ENCODE results near the gene LRRK2. TPM values are rescaled to one million over a fixed set of nuclear protein-coding genes. Genes with fewer than 3 reads are reported as not detected.

LRRK2 gene
- total and polyA plus RNA-seq, 2 experiments from 2014 or later: 6.4 to 9.3 TPM

DNA sequence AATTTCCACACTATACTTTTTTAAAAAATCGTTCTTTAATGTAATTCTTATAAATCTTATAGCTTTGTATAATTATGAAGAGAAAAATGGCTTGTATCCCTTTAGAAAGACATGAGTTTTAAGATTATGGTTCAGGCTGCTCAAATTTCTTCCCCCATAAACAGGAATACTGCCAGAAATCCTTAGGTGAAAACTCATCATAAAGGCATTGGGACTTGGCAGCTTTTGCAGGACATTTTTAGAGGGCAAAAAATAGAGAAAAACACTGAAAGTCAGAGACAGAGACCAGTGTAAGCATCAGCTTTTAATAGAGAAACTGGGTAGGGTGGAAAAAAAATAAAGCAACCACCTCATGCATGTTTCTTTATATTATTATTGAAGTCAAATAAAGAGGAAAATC lies 29.1 kb downstream of the LRRK2 start:
- TF ChIP-seq, protein P1, sequence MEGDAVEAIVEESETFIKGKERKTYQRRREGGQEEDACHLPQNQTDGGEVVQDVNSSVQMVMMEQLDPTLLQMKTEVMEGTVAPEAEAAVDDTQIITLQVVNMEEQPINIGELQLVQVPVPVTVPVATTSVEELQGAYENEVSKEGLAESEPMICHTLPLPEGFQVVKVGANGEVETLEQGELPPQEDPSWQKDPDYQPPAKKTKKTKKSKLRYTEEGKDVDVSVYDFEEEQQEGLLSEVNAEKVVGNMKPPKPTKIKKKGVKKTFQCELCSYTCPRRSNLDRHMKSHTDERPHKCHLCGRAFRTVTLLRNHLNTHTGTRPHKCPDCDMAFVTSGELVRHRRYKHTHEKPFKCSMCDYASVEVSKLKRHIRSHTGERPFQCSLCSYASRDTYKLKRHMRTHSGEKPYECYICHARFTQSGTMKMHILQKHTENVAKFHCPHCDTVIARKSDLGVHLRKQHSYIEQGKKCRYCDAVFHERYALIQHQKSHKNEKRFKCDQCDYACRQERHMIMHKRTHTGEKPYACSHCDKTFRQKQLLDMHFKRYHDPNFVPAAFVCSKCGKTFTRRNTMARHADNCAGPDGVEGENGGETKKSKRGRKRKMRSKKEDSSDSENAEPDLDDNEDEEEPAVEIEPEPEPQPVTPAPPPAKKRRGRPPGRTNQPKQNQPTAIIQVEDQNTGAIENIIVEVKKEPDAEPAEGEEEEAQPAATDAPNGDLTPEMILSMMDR (IDR thresholded peaks at IDR 0.05; ENCODE audit: low read depth, low read length): no peak
- Histone ChIP-seq H3K27me3 (no peaks in the 10 kb centered on the region), H3K27ac (no peak overlapping the region), H3K9me3 (ENCODE audit: low read depth) (no peaks in the 10 kb centered on the region), H3K36me3 (no peaks in the 10 kb centered on the region), H3K4me1 (ENCODE audit: low read depth) (no peaks in the 10 kb centered on the region), H3K4me3 (no peak overlapping the region)
- peak in 1 of 2 donors; percentile 1 for DNase-seq (ENCODE audit: low read depth in 1 of 2, low spot score in 1 of 2)

DNA sequence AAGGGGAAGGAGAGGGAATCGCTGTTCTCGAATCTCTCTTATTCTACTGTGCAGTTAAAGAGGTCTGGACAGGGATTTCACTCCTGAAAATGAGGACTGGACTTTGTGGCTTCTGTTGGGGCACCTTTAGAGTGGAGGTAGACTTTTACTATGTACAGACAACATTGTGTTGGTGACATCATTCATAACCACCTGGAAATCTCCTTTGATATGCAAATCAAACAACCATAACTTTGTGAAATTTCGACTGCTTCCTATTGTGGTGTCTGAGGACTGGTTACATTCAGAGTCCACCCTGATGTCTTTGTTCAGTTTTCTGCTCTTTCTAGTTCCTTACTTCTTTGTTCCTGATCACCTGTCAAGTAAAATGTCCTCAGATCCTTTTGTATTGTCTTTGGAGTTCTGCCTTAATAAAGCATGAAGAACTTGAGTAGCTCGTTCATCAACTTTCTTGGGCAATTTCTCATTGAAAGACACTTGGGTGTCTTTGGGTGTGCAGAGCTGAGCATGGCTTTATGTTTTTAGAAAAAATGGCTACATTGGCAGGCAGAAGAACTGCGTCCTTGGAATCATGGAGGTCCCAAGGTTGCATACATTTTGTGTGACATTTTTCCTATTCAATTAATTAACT lies 29.8 kb downstream of the LRRK2 start:
- Histone ChIP-seq H3K36me3 (no peaks in the 10 kb centered on the region), H3K27ac (no peak overlapping the region), H3K4me1 (ENCODE audit: low read depth) (no peaks in the 10 kb centered on the region), H3K4me3 (no peak overlapping the region), H3K9me3 (ENCODE audit: low read depth) (no peaks in the 10 kb centered on the region), H3K27me3 (no peaks in the 10 kb centered on the region)
- no peak for DNase-seq (ENCODE audit: low read depth in 1 of 2, low spot score in 1 of 2)
- TF ChIP-seq, protein P1 (IDR thresholded peaks at IDR 0.05; ENCODE audit: low read depth, low read length): no peak

- H3K4me1 ChIP-seq (ENCODE audit: low read depth): no peaks in the 10 kb centered on the region
- TF ChIP-seq, protein P1 (IDR thresholded peaks at IDR 0.05; ENCODE audit: low read depth, low read length): no peak
- no peaks in the 10 kb centered on the region for H3K27me3 ChIP-seq
- H3K9me3 ChIP-seq (ENCODE audit: low read depth): no peaks in the 10 kb centered on the region
- no peaks in the 10 kb centered on the region for H3K36me3 ChIP-seq
- H3K4me3 ChIP-seq: no peak overlapping the region
- no peak overlapping the region for H3K27ac ChIP-seq
- DNase-seq (ENCODE audit: low read depth in 1 of 2, low spot score in 1 of 2): no peak
These were observed 33.6 kb downstream of the LRRK2 start for GRCh38 chr12:40258371-40258770.

DNA sequence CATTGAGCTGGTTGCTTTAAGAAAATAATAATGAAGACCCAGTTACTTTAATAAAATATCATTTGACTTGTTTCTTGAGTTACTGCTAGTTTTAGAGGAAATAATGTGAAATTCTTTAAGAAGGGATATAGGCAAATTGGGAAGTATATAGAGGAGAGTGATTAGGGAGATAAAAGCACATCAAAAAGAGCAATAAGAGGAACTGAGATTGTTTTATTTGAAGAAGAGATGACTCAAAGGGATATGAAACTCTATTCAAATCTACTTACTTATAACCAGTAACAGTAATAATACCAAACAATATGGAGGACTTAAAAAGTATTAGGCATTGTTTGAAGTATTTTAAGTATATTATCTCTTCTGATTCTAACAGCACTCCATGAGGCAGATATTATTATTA lies 37.1 kb downstream of the LRRK2 start:
- DNase-seq (ENCODE audit: low read depth in 1 of 2, low spot score in 1 of 2): no peak
- no peak overlapping the region for H3K27ac ChIP-seq
- H3K27me3 ChIP-seq: no peaks in the 10 kb centered on the region
- TF ChIP-seq, protein P1 (IDR thresholded peaks at IDR 0.05; ENCODE audit: low read depth, low read length): no peak
- no peak overlapping the region for H3K4me3 ChIP-seq
- H3K36me3 ChIP-seq: no peaks in the 10 kb centered on the region
- no peaks in the 10 kb centered on the region for H3K9me3 ChIP-seq (ENCODE audit: low read depth)
- H3K4me1 ChIP-seq (ENCODE audit: low read depth): no peaks in the 10 kb centered on the region

GRCh38 chr12:40262657-40263056 lies 37.9 kb downstream of the LRRK2 start:
- no peak overlapping the region for H3K27ac ChIP-seq
- H3K4me3 ChIP-seq: no peak overlapping the region
- no peaks in the 10 kb centered on the region for H3K4me1 ChIP-seq (ENCODE audit: low read depth)
- no peaks in the 10 kb centered on the region for H3K9me3 ChIP-seq (ENCODE audit: low read depth)
- DNase-seq (ENCODE audit: low read depth in 1 of 2, low spot score in 1 of 2): no peak
- H3K36me3 ChIP-seq: no peaks in the 10 kb centered on the region
- TF ChIP-seq, protein P1 (IDR thresholded peaks at IDR 0.05; ENCODE audit: low read depth, low read length): no peak
- H3K27me3 ChIP-seq: no peaks in the 10 kb centered on the region

Measured in cardiac muscle cell (in vitro differentiated cells and primary cell).